Stimulated activated CD8-positive, alpha-beta memory T cell treated with anti-CD3 and anti-CD28 coated beads, Interleukin-4, amount 100 ng/mL, for 4 hours (primary cell): ENCODE measurements around the gene LACRT.
"Not testable (repeated sequence)": the region's sequence is repeated elsewhere in the genome, so short reads cannot be mapped to it uniquely, and the experiment has no call there.

ENCODE experiments used
- DNase-seq, 2 donors: peaks; one replicate each; pipeline ENCODE4 v3.0.0-alpha.2; 2020; ENCODE audit warnings: low read depth in 2 of 2, low spot score in 1 of 2

Gene LACRT

GRCh38 chr12:54639112-54639511 is 4.4 kb upstream of the LACRT start:
- not testable (repeated sequence) for DNase-seq

GRCh38 chr12:54631988-54632728 is 2.5 kb downstream of the LACRT start:
- no peak for DNase-seq

DNA sequence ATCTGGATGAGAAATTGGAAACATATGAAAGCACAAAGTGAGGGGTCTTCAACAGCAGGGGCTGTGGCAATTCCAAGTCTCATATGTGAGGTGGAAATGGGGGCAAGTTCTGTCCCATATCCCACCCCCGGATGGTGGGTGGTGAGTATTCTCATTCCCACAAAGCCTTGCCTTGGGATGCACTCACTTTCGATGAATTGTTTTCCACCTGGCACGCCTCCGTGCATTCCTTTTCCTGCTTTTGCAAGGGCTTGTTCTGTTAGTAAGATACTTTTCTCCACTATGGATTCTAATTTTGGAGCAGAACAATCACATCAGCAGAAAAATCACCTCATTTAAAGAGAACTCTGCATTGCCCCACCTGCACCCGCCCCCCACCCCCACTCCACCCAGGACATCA is 3.1 kb downstream of the LACRT start:
- DNase-seq, result no peak

DNA sequence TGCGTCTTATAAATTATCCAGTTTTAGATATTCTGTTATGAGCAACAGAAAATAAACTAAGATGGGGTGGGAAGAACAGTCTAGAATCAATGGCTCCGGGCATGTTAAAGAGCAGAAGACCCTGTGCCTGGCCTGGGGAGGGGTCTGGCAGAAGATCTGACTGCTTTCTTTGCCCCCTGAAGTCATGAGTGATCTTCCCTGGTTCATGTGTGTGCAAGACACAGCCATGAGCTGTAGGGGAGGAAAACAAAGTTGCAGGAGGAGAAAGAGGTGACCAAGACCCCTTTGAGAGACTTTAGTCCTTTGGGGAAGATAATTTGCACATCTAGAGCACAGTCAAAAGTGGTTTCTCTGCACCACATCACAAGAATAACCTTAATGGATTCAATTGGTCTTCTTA is 4.8 kb downstream of the LACRT start:
- DNase-seq, result no peak

DNA sequence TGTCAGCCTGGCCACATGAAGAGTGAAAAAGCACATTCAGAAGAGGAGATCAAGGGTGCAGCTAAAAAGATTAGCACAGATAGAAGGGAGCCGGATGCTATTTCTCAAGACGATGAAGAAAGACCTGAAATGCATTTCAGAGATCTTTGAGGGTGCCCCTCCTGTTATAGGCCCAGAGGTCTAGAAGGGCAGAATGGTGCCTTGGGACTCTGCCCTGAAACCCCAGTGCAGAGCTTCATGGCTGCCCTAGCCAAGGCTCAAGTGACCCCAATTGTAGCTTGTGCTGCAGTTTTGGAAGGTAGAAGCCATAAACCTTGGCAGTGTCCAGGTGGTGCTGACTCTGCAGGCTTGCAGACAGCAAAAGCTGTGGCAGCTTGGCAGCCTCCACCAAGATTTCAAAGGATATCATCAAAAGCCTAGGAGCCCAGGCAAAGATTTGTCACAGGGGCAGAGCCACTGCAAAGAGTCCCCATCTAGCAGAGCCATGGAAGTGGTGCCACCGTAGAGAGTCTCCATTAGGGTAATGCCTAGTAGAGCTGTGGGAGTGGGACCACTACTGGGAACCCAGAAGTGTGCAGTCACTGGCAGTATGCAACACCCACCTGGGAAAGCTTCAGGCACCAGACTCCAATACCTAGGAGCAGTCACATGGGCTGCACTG is 6.4 kb downstream of the LACRT start:
- DNase-seq, result no peak

DNA sequence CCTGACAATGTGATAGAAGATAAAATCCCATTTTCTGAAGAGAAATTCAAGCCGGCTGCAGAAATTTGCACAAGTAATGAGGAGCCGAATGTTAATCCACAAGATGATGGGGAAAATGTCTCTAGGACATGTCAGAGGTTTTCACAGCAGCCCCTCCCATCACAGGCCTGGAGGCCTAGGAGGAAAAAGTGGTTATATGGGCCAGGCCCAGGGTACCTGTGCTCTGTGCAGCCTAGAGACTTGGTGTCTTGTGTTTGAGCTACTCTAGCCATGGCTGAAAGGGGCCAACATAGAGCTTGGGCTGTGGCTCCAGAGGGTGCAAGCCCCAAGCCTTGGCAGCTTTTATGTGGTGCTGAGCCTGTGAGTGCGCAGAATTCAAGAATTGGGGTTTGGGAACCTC is 7.4 kb downstream of the LACRT start:
- DNase-seq, result no peak

- no peak for DNase-seq
Measured at GRCh38 chr12:54625598-54625997, 9.1 kb downstream of the LACRT start.

DNA sequence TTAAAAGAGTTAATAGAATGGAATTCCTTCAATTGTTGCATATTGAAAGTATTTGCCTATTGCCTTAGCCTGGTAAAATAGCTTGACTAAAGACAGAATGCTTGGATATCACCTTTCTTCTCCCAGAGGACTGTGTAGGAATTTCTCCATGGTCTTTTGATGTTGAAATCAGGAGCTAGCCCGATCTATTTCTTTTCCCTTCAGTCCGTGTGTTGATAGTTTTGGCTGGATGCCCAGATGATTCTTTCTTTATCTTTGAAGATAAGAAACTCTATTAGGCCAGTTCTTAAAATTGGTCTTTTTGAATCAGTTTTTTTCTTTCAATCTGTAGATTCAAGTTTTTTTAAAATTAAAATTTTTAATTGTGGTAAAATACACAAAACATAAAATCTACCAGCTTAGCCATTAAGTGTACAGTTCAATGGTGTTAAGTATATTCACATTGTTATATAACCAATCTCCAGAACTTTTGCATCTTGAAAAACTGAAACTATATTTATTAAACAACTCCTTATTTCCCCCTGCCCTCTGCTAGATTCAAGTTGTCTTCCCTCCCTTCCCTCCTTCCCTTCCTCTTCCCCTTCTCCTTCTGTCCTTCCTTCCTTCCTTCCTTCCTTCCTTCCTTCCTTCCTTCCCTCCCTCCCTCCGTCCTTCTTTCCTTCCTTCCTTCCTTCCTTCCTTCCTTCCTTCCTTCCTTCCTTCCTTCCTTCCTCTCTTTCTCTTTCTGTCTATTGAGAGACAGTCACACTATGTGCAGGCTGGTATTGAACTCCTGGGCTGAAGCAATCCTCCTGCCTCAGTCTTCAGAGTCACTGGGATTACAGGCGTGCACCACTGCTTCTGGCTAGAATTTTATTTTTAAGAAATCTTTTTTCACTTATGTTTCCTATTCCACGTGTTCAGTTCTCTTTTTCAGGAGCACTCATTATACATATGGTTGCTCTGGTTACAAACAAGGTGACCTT is 10.1 kb downstream of the LACRT start:
- no peak for DNase-seq

- no peak for DNase-seq
Measured at GRCh38 chr12:54622463-54623183, 12.1 kb downstream of the LACRT start.

- DNase-seq, result no peak
Measured at GRCh38 chr12:54616933-54617680, 17.6 kb downstream of the LACRT start.

GRCh38 chr12:54612225-54612750 is 22.4 kb downstream of the LACRT start:
- no peak for DNase-seq

GRCh38 chr12:54611715-54612149 is 23.0 kb downstream of the LACRT start:
- no peak for DNase-seq

DNA sequence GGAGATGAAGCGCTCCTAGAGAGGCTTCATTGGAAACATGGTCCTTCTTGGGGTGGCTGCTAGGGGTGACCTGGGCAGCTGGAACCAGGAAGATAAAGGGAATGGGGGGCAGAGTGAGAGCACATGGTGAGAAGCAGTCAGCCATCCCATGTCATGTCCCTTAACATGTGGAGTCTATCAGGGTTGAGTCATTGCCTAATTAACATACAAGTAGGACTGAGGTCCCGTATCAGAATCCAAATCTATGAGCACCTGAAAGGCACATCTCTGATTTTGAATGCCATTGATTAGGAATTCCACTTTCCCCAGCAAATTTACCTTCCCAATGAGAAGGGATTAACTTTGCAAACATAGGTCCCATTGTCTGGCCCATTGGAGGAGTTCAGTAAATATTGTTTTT is 25.9 kb downstream of the LACRT start:
- DNase-seq, result no peak

DNA sequence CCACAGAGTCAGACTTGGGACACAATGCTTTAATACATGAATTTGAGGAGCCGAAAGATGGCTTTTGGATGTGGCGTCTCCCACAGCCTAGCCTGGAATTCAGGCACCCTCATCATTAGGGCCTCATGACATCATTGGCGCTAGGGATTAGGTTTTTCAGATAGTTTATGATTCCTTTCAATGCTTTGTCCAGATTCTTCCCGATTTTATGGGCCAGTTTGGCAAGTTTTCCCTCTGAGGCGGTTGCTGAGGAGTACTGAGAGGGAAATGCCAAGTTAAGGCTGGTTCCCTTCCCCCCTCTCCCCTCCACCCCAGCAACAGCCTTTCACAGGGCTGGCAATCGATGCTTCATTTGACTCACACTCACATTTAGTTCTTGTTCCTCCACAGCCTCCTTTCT is 26.5 kb downstream of the LACRT start:
- no peak for DNase-seq

GRCh38 chr12:54606556-54606955 is 28.1 kb downstream of the LACRT start:
- no peak for DNase-seq

DNA sequence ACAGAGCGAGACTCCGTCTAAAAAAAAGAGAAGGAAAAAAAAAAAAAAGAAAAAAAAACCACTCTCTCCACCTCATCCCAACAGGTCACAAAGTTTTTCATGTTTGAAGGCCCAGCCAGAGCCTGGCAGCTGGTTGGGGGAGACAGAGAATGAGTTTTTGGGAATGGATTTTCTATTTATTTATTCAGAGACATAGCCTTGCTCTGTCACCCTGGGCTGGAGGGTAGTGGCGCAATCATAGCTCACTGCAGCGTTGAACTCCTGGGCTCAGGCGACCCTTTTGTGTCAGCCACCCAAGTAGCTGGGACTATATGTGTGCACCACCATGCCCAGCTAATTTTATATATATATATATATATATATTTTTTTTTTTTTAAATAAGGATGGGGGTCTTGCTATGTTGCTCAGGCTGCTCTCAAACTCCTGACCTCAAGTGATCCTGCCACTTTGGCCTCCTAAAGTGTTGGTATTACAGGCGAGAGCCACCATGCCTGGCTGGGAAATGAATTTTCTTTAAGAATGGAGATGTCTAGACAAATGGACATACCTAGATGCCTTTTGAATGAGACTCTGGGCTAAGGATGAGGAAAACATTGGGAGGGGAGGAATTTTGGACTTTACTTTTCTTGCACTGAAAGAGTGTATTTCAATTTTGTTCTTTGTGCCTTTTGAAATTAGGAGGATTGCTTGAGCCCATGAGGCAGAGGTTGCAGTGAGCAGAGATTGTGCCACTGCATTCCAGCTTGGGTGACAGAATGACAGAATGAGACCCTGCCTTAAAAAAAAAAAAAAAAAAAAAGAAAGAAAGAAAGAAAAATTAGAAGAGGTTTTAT is 29.3 kb downstream of the LACRT start:
- no peak for DNase-seq

DNA sequence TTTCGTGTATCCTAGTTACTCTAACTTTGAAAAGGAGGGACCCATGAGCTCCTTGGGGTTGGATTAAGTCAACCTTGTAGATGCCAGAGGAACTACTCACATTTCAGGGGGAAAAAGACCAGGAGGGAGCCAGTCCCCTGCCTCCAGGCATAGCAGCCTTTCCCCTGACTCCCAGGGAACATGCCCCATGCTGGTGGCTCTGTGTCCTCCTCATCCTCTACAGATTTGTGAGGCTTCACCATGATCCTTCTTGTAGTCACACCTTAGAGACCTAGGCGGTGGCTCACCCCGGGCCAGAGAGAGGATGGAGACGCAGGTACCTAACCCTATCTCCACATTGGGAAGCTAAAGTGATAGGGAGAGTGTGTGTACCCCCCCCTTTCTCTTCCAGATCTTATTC is 30.3 kb downstream of the LACRT start:
- DNase-seq, result no peak

DNA sequence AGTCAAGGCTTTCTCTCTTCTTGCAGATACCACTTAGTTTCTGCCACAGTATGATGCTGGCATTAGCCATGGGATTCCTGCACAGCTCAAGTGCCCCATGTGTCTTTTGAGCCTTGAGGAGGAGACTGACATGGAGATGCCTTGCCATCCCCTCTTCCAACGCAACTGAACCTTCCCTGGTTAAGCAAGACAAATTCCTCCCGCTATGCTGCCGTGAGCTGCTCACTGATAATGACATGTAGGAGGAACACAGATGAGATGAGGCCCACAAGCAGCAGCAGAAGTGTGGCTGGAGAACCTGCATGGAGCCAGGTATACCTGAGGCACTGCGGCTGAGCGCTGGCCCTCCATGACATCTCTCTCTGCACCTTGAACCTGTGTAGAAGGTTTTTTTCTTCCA is 30.8 kb downstream of the LACRT start:
- DNase-seq, result no peak

DNA sequence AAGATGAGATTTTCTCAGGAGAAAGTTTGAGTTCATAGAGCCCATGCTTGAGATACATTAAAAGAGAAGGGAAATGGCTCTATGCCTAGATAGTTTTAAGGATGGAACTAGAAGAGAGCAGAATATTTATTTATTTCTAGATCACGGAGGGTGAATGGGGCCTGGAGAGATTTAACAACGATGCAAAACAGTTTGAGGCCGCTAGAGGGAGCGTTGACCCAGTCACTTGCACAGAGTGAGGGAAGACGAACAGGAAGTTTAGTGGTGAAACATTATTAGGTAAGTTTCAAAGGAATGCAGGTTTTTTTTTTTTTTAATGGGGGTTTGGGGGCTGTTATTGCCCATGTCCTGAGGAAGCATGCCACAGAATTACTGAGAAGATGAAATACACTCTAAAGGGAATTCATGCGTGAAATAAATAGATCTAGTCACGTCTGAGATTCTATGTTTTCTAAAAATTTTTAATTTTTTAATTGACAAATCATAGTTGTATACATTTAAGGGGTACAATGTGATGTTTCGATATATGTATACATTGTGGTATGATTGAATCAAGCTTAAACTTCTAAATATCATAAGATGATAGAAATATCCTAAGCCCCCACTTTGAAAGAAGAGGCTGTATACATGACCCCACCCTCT is 31.4 kb downstream of the LACRT start:
- peak; percentile 33 to 34 for DNase-seq
